ENCODE results near the gene YAP1.

DNA sequence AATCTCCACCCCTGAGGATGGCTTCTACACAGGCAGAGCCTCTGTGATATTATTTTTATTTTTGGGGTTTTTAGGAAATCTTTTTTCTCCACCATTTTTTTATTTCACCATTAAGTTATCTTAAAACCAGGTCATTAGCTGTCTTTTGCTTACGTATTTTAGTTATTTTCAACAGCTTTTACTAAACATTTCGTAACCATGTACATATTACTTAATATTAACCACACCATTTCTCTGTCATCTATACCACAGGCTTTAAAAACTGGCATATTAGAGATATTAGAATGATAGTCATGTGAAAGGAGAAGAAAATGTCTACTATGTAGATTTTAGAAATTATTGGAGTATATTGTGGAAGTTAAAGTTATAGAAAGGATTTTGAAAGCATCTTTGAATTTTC, 37.4 kb downstream of the YAP1 start:
- TF ChIP-seq, protein P1, sequence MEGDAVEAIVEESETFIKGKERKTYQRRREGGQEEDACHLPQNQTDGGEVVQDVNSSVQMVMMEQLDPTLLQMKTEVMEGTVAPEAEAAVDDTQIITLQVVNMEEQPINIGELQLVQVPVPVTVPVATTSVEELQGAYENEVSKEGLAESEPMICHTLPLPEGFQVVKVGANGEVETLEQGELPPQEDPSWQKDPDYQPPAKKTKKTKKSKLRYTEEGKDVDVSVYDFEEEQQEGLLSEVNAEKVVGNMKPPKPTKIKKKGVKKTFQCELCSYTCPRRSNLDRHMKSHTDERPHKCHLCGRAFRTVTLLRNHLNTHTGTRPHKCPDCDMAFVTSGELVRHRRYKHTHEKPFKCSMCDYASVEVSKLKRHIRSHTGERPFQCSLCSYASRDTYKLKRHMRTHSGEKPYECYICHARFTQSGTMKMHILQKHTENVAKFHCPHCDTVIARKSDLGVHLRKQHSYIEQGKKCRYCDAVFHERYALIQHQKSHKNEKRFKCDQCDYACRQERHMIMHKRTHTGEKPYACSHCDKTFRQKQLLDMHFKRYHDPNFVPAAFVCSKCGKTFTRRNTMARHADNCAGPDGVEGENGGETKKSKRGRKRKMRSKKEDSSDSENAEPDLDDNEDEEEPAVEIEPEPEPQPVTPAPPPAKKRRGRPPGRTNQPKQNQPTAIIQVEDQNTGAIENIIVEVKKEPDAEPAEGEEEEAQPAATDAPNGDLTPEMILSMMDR (IDR thresholded peaks at IDR 0.05; ENCODE audit: borderline replicate concordance, extremely low read depth, low read length, poor library complexity, severe bottlenecking): no peak
- TF ChIP-seq EZH2 (IDR thresholded peaks at IDR 0.05; ENCODE audit: borderline replicate concordance, low read depth, low read length, severe bottlenecking): no peak

Measured in DND-41 (cell line).